ENCODE results near the gene MARCHF11.

MARCHF11 gene, protein sequence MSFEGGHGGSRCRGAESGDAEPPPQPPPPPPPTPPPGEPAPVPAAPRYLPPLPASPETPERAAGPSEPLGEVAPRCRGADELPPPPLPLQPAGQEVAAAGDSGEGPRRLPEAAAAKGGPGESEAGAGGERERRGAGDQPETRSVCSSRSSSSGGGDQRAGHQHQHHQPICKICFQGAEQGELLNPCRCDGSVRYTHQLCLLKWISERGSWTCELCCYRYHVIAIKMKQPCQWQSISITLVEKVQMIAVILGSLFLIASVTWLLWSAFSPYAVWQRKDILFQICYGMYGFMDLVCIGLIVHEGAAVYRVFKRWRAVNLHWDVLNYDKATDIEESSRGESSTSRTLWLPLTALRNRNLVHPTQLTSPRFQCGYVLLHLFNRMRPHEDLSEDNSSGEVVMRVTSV

GRCh38 chr5:16179511-16179935 is at the start of gene MARCHF11:
Gene MARCHF11, minus strand, starts transcription at chr5:16179791. Its CDS starts 216 bp downstream, at chr5:16179575.
- DNase-seq: no peak

- no peak for DNase-seq
Observed at GRCh38 chr5:16225927-16226326, 46.3 kb upstream of the MARCHF11 start.

DNA sequence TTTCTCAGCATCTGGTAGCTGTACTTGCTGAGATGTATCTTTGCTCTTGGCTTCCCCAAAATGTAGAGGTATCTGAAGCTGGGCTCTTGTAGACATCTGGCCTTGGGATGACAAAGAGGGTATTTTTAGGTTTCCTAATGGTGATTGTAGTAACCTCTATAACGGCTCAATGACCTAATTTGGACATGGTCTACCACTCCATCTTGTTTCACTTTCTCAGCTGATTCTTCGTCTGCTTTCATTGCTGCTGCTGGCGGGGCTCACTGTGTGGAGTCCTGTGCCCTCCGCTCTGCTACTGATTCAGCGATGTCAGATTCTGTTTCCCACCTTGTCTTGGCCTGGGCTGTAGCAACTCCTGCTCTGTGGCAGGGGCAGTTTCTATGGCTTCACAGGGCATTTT is 12.7 kb upstream of the MARCHF11 start:
- DNase-seq: no peak

DNA sequence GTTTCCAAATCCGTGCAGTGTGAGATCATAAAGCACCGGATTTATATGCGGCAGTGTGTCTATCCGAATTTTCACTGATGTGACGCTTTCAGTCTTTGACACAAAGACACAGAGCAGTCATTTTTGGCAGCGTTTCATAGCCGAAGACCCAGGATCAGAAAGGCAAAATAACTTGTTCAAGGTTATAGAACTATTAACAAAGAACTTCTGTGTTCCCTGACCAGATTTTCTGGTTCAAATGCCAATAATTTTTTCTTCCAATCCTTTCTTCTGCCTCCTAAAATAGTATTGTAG is 1.1 kb upstream of the MARCHF11 start:
- no peak for DNase-seq

DNA sequence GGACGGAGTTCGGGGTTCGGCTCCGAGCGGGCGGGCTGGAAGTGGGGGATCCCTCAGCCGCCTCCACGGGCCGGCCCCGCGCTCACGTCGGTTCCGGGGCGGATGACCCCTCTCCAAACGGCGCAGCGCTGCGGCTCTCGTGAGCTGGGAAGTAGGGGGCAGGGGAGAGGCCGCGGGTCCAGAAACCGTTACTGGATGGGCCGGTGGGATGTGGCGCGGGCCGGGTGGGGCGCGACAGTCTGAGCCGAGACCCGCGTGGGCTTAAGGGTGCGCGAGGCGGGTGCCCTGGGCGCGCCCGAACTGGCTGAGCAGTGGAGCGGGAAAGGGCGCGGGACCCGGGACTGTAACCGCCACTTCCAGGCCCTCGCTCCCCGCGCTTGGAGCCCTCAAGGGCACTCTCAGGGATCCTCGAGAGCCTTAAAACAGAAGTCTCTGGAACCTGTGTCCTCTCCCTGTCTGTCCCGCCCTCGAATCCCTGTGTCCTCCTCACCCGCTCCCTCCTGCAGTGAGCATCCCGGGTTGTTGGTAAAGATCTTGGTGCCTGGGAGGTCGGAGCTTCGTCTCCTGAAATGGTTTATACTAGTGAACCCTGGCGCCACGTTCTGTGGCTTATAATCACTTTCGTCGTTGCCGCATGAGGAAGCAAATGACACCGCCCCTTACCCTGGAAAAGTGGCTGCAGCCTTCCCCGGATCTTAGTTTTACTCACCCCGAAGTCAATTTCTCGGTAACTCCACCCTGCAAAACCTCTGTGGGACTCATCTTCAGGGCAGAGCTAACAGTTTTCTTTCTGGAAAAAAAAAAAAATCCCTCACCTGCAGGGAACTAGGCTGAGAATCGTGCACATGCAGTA is 571 bp upstream of the MARCHF11 start:
- DNase-seq: no peak

DNA sequence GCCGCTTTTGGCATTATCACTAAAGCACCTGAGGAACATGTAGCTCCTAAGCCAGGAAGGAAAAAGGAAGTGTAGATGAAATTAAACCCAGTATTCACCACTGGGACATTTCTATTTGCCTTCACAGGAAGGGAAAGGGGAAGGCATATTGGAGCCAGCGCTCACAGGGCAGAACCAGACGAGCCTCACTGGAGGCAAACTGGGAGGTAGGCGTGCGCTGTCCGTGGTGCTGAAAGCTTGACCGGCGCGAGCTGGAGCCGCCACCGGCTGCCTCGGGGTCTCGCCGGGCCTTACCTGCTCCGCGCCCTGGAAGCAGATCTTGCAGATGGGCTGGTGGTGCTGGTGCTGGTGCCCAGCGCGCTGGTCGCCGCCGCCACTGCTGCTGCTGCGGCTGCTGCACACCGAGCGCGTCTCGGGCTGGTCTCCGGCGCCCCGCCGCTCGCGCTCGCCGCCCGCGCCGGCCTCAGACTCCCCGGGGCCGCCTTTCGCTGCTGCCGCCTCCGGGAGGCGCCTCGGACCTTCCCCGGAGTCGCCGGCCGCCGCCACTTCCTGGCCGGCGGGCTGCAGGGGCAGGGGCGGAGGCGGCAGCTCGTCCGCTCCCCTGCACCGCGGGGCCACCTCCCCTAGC is 732 bp downstream of the MARCHF11 start:
- DNase-seq: peak; percentile 19

GRCh38 chr5:16169550-16169949 is 10.0 kb downstream of the MARCHF11 start:
- no peak for DNase-seq

- no peak for DNase-seq
Observed at GRCh38 chr5:16160706-16161105, 18.9 kb downstream of the MARCHF11 start.

DNA sequence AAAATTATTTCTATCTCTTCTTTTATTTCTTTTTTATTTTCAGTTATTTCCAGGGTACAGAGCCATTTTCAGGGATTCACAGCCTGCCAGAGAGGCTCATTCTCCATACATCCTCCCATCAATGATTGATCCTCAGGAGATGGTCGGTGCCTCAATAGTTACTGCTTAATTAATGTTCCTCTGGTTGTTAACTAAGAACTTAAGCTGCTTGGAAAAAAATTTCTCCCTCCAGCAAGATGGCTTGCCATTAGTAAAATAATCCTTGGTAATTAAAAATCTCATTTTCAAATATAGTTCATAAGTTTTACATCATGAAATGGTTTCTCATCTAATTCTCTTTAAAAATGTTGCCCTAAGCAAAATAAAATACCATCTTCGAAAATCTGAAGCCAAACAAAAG is 20.0 kb downstream of the MARCHF11 start:
- no peak for DNase-seq

- DNase-seq: no peak
Observed at GRCh38 chr5:16156152-16156551, 23.4 kb downstream of the MARCHF11 start.

GRCh38 chr5:16152601-16153568 is 26.7 kb downstream of the MARCHF11 start:
- DNase-seq: no peak

GRCh38 chr5:16149621-16150020 is 30.0 kb downstream of the MARCHF11 start:
- DNase-seq: no peak

DNA sequence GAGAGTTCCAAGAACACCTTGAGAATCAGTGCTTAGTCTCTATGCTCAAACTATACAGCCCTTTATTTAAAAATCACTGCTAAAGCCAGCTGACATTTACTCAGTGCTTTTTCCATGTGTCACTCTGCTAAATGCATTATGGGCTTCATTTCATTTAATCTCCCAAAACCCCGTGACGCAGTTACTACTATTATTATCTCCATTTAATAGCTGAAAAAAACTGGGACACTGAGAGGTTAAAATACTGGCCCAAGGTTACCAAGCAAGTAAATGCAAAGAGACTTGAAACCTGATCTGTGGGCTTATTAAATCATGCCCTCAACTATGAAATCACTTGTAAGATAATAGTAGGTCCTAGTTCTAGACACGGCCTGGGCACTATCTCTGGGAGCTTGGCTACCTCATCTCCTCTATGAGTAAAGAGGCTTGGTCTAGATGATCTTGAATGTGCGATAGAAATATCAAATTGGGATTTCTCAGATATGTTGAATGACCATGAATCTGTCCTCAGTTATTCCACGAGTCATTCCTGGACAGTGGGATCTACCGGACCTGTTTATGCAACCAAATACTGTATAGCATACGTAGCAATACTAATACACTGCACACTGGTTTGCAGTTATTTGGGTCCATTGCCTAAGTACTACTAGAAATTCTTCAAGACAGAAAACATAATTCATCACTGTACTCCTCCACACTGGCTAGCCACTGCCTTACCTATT is 32.3 kb downstream of the MARCHF11 start:
- no peak for DNase-seq

DNA sequence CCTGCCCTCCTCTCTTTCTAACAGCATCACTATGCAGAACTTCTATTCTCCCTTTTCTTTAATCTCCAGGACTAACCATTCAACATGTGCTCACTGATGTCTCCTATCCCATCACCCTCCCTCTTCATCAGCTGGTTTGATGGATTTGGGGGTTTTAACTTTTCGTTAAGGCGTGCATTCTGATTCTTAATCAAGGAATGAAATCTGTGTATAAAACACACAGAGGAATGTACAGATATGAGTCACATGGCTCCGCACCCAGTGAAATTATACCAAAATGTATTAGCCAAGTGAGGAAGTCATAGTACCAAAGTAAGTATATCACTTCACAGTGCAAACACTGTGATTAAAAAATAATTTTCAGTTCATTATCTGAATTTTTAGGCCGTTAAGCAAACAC is 35.2 kb downstream of the MARCHF11 start:
- DNase-seq: no peak

- no peak for DNase-seq
Observed at GRCh38 chr5:16143361-16144049, 36.1 kb downstream of the MARCHF11 start.

GRCh38 chr5:16140944-16141343 is 38.6 kb downstream of the MARCHF11 start:
- DNase-seq: no peak

DNA sequence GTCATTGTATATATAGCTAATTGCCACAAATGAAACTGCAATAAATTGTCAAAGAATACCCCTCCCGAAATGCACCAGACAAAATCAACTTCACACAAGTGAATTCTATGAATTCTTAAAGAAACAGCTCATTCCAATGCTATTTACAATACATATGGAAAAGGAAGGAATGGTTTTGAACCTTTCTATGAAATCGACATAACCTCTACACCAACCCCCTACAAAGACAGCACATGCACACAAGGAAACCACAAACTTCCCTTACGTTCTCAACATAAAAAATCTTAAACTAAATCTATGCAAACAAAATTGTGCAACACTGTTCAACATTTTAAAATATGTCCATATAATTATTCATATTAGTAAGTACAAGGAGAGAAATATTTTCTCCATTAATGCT is 39.2 kb downstream of the MARCHF11 start:
- DNase-seq: no peak

DNA sequence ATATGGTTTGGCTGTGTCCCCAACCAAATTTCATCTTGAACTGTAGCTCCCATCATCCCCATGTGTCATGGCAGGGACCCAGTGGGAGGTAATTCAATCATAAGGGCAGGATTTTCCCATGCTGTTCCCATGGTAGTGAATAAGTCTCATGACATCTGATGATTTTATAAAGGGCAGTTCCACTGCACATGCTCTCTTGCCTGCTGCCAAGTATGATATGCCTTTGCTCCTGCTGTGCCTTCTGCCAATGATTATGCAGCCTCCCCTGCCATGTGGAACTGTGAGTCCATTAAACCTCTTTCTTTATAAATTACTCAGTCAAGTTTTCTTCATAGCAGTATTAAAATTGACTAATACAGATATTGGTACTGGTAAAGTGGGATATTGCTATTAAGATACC is 42.4 kb downstream of the MARCHF11 start:
- no peak for DNase-seq

GRCh38 chr5:16135506-16135905 is 44.1 kb downstream of the MARCHF11 start:
- no peak for DNase-seq

GRCh38 chr5:16135003-16135402 is 44.6 kb downstream of the MARCHF11 start:
- no peak for DNase-seq

- DNase-seq: no peak
Observed at GRCh38 chr5:16134204-16134603, 45.4 kb downstream of the MARCHF11 start.

All from activated CD8-positive, alpha-beta memory T cell treated with anti-CD3 and anti-CD28 coated beads, Interleukin-2, amount 50 U/mL, for 4 hours (primary cell).